ENCODE data around the gene CCDC197. TPM values are rescaled to one million over a fixed set of nuclear protein-coding genes. Genes with fewer than 3 reads are reported as not detected.

CCDC197 gene
- total and polyA plus RNA-seq, 2 of the 4 experiments (the other 2 are of a cell fraction), result not detected

- no peaks in the 10 kb centered on the region; the same call in 1 of the 2 replicates for H4K20me1 ChIP-seq (ENCODE audit: insufficient read depth, low read length)
- H3K36me3 ChIP-seq (ENCODE audit: control insufficient read depth, insufficient read depth, low read length), result no peaks in the 10 kb centered on the region
- H4K8ac ChIP-seq (ENCODE audit: low read depth in 2 of 2, low read length in 2 of 2), result no peak overlapping the region
- H3K4me1 ChIP-seq (ENCODE audit: control insufficient read depth, insufficient read depth, low read length), result peaks cover 8% of the 10 kb centered on the region
- DNase-seq, result no peak
- no peak overlapping the region for H3K27ac ChIP-seq (ENCODE audit: insufficient read depth, low read length)
- no TSS peak for BruUV-seq (replicated peaks)
- no peaks in the 10 kb centered on the region for H3K79me1 ChIP-seq (ENCODE audit: low read depth in 1 of 2, low read length in 2 of 2)
- H4K91ac ChIP-seq (ENCODE audit: insufficient read depth, low read depth, low read length), result no peak overlapping the region
- CTCF ChIA-PET, result interaction anchor here (1.1 to 2.3 kb wide), 2 partner anchors 31 to 34 kb away, joined by 3 to 9 read pairs; no protein-coding TSS in a partner anchor
- H3K9ac ChIP-seq (ENCODE audit: low read depth, low read length), result no peak overlapping the region
- H3K4me2 ChIP-seq (ENCODE audit: low read depth, low read length), result peak overlapping the region; percentile 77; the same call in 1 of the 2 replicates
- H3K23ac ChIP-seq (ENCODE audit: low read depth, low read length), result no peak overlapping the region
- H3K18ac ChIP-seq (ENCODE audit: low read depth, low read length), result no peak overlapping the region
- H2AK5ac ChIP-seq (ENCODE audit: low read depth, low read length), result no peak overlapping the region
- no peak overlapping the region for H4K5ac ChIP-seq (ENCODE audit: low read depth, low read length)
- no peak for TF ChIP-seq CHD1 (IDR thresholded peaks at IDR 0.05; ENCODE audit: low read depth, low read length)
- no peak for TF ChIP-seq NFE2L2 (IDR thresholded peaks at IDR 0.05; ENCODE audit: low read depth, low read length)
- TF ChIP-seq MAFK (IDR thresholded peaks at IDR 0.05; ENCODE audit: low read depth, low read length), result no peak
- no peak for TF ChIP-seq POLR2A (IDR thresholded peaks at IDR 0.05; ENCODE audit: low read depth, low read length)
- TF ChIP-seq RCOR1 (IDR thresholded peaks at IDR 0.05; ENCODE audit: insufficient replicate concordance, low read length), result no peak
- TF ChIP-seq, protein P1, sequence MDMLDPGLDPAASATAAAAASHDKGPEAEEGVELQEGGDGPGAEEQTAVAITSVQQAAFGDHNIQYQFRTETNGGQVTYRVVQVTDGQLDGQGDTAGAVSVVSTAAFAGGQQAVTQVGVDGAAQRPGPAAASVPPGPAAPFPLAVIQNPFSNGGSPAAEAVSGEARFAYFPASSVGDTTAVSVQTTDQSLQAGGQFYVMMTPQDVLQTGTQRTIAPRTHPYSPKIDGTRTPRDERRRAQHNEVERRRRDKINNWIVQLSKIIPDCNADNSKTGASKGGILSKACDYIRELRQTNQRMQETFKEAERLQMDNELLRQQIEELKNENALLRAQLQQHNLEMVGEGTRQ (IDR thresholded peaks at IDR 0.05; ENCODE audit: low read depth, low read length), result no peak
- peak; percentile 31; the same call in 1 of the 2 replicates for TF ChIP-seq RAD21 (IDR thresholded peaks at IDR 0.05; ENCODE audit: low read length)
- TF ChIP-seq MAZ (IDR thresholded peaks at IDR 0.05; ENCODE audit: borderline replicate concordance, low read depth, low read length), result no peak
- no peak for TF ChIP-seq CEBPB (IDR thresholded peaks at IDR 0.05; ENCODE audit: low read depth, low read length)
- TF ChIP-seq SMC3 (IDR thresholded peaks at IDR 0.05; ENCODE audit: low read depth, low read length), result peak; percentile 32; the same call in 1 of the 2 replicates
- TF ChIP-seq BHLHE40 (IDR thresholded peaks at IDR 0.05; ENCODE audit: low read depth, low read length), result no peak
- TF ChIP-seq FOS (IDR thresholded peaks at IDR 0.05; ENCODE audit: low read depth, low read length), result no peak
- no peak for TF ChIP-seq RFX5 (IDR thresholded peaks at IDR 0.05; ENCODE audit: low read depth, low read length)
- no peak for TF ChIP-seq ELK1 (IDR thresholded peaks at IDR 0.05; ENCODE audit: borderline replicate concordance, low read depth, low read length)
- TF ChIP-seq MXI1 (IDR thresholded peaks at IDR 0.05; ENCODE audit: borderline replicate concordance, low read depth, low read length), result no peak
- TF ChIP-seq, protein P2, sequence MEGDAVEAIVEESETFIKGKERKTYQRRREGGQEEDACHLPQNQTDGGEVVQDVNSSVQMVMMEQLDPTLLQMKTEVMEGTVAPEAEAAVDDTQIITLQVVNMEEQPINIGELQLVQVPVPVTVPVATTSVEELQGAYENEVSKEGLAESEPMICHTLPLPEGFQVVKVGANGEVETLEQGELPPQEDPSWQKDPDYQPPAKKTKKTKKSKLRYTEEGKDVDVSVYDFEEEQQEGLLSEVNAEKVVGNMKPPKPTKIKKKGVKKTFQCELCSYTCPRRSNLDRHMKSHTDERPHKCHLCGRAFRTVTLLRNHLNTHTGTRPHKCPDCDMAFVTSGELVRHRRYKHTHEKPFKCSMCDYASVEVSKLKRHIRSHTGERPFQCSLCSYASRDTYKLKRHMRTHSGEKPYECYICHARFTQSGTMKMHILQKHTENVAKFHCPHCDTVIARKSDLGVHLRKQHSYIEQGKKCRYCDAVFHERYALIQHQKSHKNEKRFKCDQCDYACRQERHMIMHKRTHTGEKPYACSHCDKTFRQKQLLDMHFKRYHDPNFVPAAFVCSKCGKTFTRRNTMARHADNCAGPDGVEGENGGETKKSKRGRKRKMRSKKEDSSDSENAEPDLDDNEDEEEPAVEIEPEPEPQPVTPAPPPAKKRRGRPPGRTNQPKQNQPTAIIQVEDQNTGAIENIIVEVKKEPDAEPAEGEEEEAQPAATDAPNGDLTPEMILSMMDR (conservative IDR thresholded peaks at IDR 0.05; ENCODE audit: low read depth, low read length), result peak; percentile 37
- peak overlapping the region; percentile 69 for H2AFZ ChIP-seq (replicated peaks; ENCODE audit: low read length, poor library complexity)
- H3K27me3 ChIP-seq (ENCODE audit: control insufficient read depth, insufficient read depth, low read length), result peaks cover 2% of the 10 kb centered on the region; the same call in 1 of the 2 replicates
- no peak overlapping the region for H2BK20ac ChIP-seq (ENCODE audit: low read depth, low read length)
- no peaks in the 10 kb centered on the region for H3K9me3 ChIP-seq (ENCODE audit: control insufficient read depth, insufficient read depth, low read length)
- no peak overlapping the region for H2AK9ac ChIP-seq (replicated peaks; ENCODE audit: low read depth, low read length, poor library complexity)
- H3K4ac ChIP-seq (ENCODE audit: low read depth, low read length), result no peak overlapping the region
- WGBS, 2 experiments (ENCODE audit: extremely low coverage in 2 of 2, insufficient read length in 1 of 2), result 85% methylated on average over 4 of the region's 9 CpGs; no CpG with 5 or more reads in 1 of the 2 experiments
- H2BK15ac ChIP-seq (ENCODE audit: low read depth, low read length), result no peak overlapping the region
- no peak overlapping the region for H3K56ac ChIP-seq (ENCODE audit: extremely low read depth, insufficient read depth, low read length)
- 0 out of 2 replicates have a peak overlapping the region, but pooled peaks have one; percentile 13 for H2BK120ac ChIP-seq (ENCODE audit: low read depth, low read length)
- no peak; the same call in 1 of the 2 replicates for ATAC-seq (ENCODE audit: low read depth)
- H3K14ac ChIP-seq (replicated peaks; ENCODE audit: low read depth, low read length), result no peak overlapping the region
- no peak overlapping the region for H2BK5ac ChIP-seq (ENCODE audit: low read depth, low read length, poor library complexity, severe bottlenecking)
- dilution Hi-C loops (cut with HindIII; ENCODE audit: low sequenced_read_pairs, unreplicated experiment), result no loop called here
- in situ Hi-C loops (cut with MboI; ENCODE audit: low sequenced_read_pairs), result no loop called here
- POLR2A ChIA-PET (ENCODE audit: unreplicated experiment), result no interaction called here
- intact Hi-C loops (cut with micrococcal nuclease), result no loop called here
- H3K9me1 ChIP-seq (ENCODE audit: insufficient read depth, low read length), result peaks cover 5% of the 10 kb centered on the region; the same call in 1 of the 2 replicates
- no peak overlapping the region for H3K4me3 ChIP-seq (ENCODE audit: insufficient read depth, low read depth, low read length)
Observed at GRCh38 chr14:93970585-93970964, 26.5 kb upstream of the CCDC197 start.

All from IMR-90 (cell line).